ENCODE measurements around the gene ANKRD2. TPM values are rescaled to one million over a fixed set of nuclear protein-coding genes. Genes with fewer than 3 reads are reported as not detected.

ANKRD2 gene
- total and polyA plus RNA-seq, 2 donors (not counting 1 experiment from before 2014, with no cell fraction given) = 0.26 to 1.8 TPM

DNA sequence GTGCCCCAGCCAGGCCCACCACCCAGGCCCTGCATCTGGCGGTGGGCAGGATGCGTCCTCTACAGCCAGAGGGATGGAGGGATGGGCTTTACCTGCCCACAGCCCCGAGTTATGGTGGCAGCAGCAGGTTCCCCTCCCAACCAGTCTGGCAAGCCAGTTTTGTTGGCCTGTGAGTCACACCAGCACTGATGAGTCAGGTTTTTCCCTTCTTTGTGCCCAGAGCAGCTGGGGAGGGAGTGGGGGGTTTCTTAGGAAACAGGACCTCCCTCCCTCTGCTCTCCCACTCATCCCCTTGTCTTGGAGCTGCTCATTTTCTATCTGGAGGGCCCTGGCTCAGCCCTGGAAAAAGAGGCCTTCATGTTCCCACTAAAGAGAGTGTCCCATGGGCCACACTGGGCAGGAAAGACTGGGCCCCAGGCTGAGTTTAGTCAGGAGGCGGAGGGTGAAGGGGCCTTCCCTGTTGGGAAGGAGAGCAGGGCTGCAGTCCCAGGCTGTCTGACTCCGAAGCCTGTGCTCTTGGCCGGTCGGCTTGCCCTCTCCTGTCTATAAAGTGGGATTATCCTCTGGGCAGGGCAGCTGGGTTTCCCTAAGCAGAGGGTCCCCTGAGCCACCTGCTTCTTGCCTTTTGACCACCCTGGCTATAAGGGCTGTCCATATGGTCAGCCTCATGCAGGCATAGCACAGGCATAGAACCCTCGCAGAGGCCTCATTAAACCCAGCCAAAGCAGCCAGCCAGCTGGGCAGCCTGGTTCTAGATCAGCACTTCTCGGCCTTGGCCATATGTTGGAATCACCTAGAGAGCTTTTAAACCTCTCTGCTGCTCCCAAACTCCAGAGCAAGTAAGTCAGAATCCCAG lies 30.2 kb upstream of the ANKRD2 start:
- TF ChIP-seq EZH2 (IDR thresholded peaks at IDR 0.05; ENCODE audit: low read length, missing control alignments) = no peak
- TF ChIP-seq, protein P1, sequence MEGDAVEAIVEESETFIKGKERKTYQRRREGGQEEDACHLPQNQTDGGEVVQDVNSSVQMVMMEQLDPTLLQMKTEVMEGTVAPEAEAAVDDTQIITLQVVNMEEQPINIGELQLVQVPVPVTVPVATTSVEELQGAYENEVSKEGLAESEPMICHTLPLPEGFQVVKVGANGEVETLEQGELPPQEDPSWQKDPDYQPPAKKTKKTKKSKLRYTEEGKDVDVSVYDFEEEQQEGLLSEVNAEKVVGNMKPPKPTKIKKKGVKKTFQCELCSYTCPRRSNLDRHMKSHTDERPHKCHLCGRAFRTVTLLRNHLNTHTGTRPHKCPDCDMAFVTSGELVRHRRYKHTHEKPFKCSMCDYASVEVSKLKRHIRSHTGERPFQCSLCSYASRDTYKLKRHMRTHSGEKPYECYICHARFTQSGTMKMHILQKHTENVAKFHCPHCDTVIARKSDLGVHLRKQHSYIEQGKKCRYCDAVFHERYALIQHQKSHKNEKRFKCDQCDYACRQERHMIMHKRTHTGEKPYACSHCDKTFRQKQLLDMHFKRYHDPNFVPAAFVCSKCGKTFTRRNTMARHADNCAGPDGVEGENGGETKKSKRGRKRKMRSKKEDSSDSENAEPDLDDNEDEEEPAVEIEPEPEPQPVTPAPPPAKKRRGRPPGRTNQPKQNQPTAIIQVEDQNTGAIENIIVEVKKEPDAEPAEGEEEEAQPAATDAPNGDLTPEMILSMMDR (conservative IDR thresholded peaks at IDR 0.05 in 1 of 2, IDR thresholded peaks at IDR 0.05 in 1 of 2; ENCODE audit: low read depth in 1 of 2, low read length in 2 of 2) = no peak
- Histone ChIP-seq H2AFZ (ENCODE audit: low read length) (peak overlapping the region; percentile 27), H3K79me2 (ENCODE audit: control insufficient read depth, insufficient read depth, low read length) (peaks cover 9% of the 10 kb centered on the region), H3K27me3 (ENCODE audit: control insufficient read depth, insufficient read depth, low read length) (no peaks in the 10 kb centered on the region), H3K4me2 (ENCODE audit: extremely low read depth, insufficient read depth, low read length) (peak overlapping the region; percentile 68), H3K4me1 (ENCODE audit: control insufficient read depth, extremely low read depth, insufficient read depth, low read length) (peaks cover 47% of the 10 kb centered on the region), H3K4me3 (replicated peaks in 1 of 4; ENCODE audit: control extremely low read depth in 1 of 4, insufficient read depth in 1 of 4, low read depth in 3 of 4, low read length in 4 of 4) (peak overlapping the region in 1 of 4 experiments; percentile 5), H3K27ac (ENCODE audit: insufficient read depth, low read length) (peak overlapping the region; percentile 91), H3K9me3 (ENCODE audit: control insufficient read depth, insufficient read depth, low read depth, low read length) (no peaks in the 10 kb centered on the region), H3K9ac (ENCODE audit: insufficient read depth, low read length) (peak overlapping the region; percentile 36), H3K36me3 (ENCODE audit: control insufficient read depth, insufficient read depth, low read length) (no peaks in the 10 kb centered on the region), H4K20me1 (ENCODE audit: control insufficient read depth, extremely low read depth, insufficient read depth, low read length) (no peaks in the 10 kb centered on the region)
- DNase-seq (ENCODE audit: low read depth in 2 of 2) = peak; percentile 94 to 99

DNA sequence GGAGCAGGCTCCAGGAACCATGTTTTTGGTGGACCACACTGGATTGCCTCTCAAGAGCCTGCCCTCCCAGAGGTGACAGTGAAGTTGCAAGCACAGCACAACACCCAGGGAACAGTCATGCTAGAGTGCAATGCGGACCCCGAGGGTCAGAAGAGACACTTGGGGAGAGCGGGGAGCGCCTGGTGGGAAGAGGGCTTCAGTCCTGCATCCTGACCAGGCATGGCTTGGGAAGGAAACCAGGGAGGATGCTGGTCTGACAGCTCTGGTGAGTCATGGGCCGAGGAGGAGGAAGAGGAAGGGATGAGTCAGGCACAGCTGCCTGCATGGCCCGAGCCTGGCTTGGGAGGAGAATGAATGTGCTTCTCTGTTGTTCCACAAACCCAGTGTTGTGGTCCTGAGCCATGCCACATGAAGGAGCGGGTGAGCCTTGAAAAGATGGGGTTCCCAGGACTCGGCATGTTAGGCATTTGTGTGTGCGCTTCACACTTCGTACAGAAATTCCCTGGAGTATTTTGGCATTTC lies 29.5 kb upstream of the ANKRD2 start:
- peak overlapping the region; percentile 36 for H3K9ac ChIP-seq (ENCODE audit: insufficient read depth, low read length)
- peaks cover 9% of the 10 kb centered on the region for H3K79me2 ChIP-seq (ENCODE audit: control insufficient read depth, insufficient read depth, low read length)

More for the DNA sequence above, 29.5 kb upstream of the ANKRD2 start:
- H3K9me3 ChIP-seq (ENCODE audit: control insufficient read depth, insufficient read depth, low read depth, low read length) = no peaks in the 10 kb centered on the region
- no peaks in the 10 kb centered on the region for H3K27me3 ChIP-seq (ENCODE audit: control insufficient read depth, insufficient read depth, low read length)
- peaks cover 47% of the 10 kb centered on the region for H3K4me1 ChIP-seq (ENCODE audit: control insufficient read depth, extremely low read depth, insufficient read depth, low read length)
- H2AFZ ChIP-seq (ENCODE audit: low read length) = no peak overlapping the region
- peak overlapping the region; percentile 91 for H3K27ac ChIP-seq (ENCODE audit: insufficient read depth, low read length)
- peak overlapping the region; percentile 68 for H3K4me2 ChIP-seq (ENCODE audit: extremely low read depth, insufficient read depth, low read length)
- no peaks in the 10 kb centered on the region for H4K20me1 ChIP-seq (ENCODE audit: control insufficient read depth, extremely low read depth, insufficient read depth, low read length)
- TF ChIP-seq EZH2 (IDR thresholded peaks at IDR 0.05; ENCODE audit: low read length, missing control alignments) = no peak
- TF ChIP-seq, protein P1 (conservative IDR thresholded peaks at IDR 0.05 in 1 of 2, IDR thresholded peaks at IDR 0.05 in 1 of 2; ENCODE audit: low read depth in 1 of 2, low read length in 2 of 2) = no peak
- H3K36me3 ChIP-seq (ENCODE audit: control insufficient read depth, insufficient read depth, low read length) = no peaks in the 10 kb centered on the region
- H3K4me3 ChIP-seq (replicated peaks in 1 of 4; ENCODE audit: control extremely low read depth in 1 of 4, insufficient read depth in 1 of 4, low read depth in 3 of 4, low read length in 4 of 4) = peak overlapping the region in 1 of 4 experiments; percentile 21
- DNase-seq (ENCODE audit: low read depth in 2 of 2) = peak; percentile 91 to 99
